Activated CD8-positive, alpha-beta T cell treated with anti-CD3 and anti-CD28 coated beads for 36 hours (primary cell): ENCODE results near the gene CLMN. TPM values are rescaled to one million over a fixed set of nuclear protein-coding genes. Genes with fewer than 3 reads are reported as not detected.

Source experiments
- ATAC-seq: fragments of 200-7000 bp; cut with Tn5 transposase; one replicate; pipeline ENCODE4 v1.10.0; 2021; ENCODE audit warnings: mild to moderate bottlenecking, moderate library complexity
- CTCF ChIA-PET: fragments of 350-600 bp; sonication (Branson Sonifier 250); formaldehyde crosslinking; loops from one replicate; lab custom pipeline; 2021; ENCODE audit warnings: antibody characterized with exemption; lab: Charles Lee
- POLR2A ChIA-PET: fragments of 350-600 bp; sonication (Branson Sonifier 250); formaldehyde crosslinking; loops from one replicate; lab custom pipeline; 2021; ENCODE audit warnings: antibody characterized with exemption; lab: Charles Lee
- DNase-seq: peaks from one replicate; pipeline ENCODE4 v3.0.0-alpha.2; 2020
- H3K27ac Mint-ChIP-seq: one replicate; pipeline ENCODE4 v1.8.0; 2021; ENCODE audit warnings: mild to moderate bottlenecking, mixed read lengths
- H3K27me3 Mint-ChIP-seq: one replicate; pipeline ENCODE4 v1.8.0; 2021; ENCODE audit warnings: mixed read lengths
- H3K36me3 Mint-ChIP-seq: one replicate; pipeline ENCODE4 v1.8.0; 2021; ENCODE audit warnings: low read depth, mixed read lengths
- H3K4me1 Mint-ChIP-seq: one replicate; pipeline ENCODE4 v1.8.0; 2021; ENCODE audit warnings: low read depth, mixed read lengths
- H3K4me3 Mint-ChIP-seq: one replicate; pipeline ENCODE4 v1.8.0; 2021; ENCODE audit warnings: mild to moderate bottlenecking, moderate library complexity, mixed read lengths
- H3K9me3 Mint-ChIP-seq: one replicate; pipeline ENCODE4 v1.8.0; 2021; ENCODE audit warnings: mixed read lengths
- intact Hi-C: fragments of 100-400 bp; cut with micrococcal nuclease; formaldehyde crosslinking; loops from one replicate; pipeline ENCODE4 v1.10.0; 2022
- total RNA-seq, 2 experiments: library from RNA; stranded (reverse); gene quantifications; one replicate each; pipeline ENCODE4 v1.2.3, GENCODE V29; 2021
- TF ChIP-seq, protein P1 (sequence below): fragments of 200-600 bp; IDR thresholded peaks from one replicate; pipeline ENCODE4 v1.8.0; 2022; ENCODE audit warnings: antibody characterized with exemption, mild to moderate bottlenecking

Gene CLMN
- total RNA-seq, 2 experiments from 2014 or later, result 0.31 to 0.59 TPM

DNA sequence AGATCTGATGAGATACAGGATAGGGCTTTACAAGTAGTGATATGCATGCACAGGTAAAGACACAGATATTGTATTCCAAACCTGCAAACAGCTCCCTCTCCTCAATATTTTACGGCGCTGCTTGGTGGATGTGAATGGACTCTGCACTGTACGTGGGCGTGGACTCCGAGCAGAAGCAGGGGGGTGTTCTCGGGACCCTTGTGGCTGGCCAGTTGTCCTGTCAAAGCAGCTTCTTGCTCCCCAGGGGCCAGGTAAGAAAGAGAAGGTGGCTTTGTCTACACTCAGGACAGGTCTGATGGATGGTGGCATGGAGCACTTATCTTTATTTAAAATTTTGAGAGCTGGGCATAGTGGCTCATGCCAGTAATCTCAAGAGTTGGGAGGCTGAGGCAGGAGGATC is 29.5 kb upstream of the CLMN start:
- Mint-ChIP-seq H3K27me3 (peaks cover 14% of the 10 kb centered on the region), H3K9me3 (peaks cover 3% of the 10 kb centered on the region), H3K36me3 (no peaks in the 10 kb centered on the region), H3K27ac (no peak overlapping the region), H3K4me1 (no peaks in the 10 kb centered on the region), H3K4me3 (no peak overlapping the region)
- intact Hi-C loops, result no loop called here
- no peak for ATAC-seq
- CTCF ChIA-PET, result interaction anchor here (2.0 kb wide), 1 partner anchor 12 kb away, joined by 7 read pairs; no protein-coding TSS in a partner anchor
- DNase-seq, result no peak
- TF ChIP-seq, protein P1, sequence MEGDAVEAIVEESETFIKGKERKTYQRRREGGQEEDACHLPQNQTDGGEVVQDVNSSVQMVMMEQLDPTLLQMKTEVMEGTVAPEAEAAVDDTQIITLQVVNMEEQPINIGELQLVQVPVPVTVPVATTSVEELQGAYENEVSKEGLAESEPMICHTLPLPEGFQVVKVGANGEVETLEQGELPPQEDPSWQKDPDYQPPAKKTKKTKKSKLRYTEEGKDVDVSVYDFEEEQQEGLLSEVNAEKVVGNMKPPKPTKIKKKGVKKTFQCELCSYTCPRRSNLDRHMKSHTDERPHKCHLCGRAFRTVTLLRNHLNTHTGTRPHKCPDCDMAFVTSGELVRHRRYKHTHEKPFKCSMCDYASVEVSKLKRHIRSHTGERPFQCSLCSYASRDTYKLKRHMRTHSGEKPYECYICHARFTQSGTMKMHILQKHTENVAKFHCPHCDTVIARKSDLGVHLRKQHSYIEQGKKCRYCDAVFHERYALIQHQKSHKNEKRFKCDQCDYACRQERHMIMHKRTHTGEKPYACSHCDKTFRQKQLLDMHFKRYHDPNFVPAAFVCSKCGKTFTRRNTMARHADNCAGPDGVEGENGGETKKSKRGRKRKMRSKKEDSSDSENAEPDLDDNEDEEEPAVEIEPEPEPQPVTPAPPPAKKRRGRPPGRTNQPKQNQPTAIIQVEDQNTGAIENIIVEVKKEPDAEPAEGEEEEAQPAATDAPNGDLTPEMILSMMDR, result no peak
- POLR2A ChIA-PET, result interaction anchor here (0.8 kb wide), 1 partner anchor 9 kb away, joined by 4 read pairs; no protein-coding TSS in a partner anchor

DNA sequence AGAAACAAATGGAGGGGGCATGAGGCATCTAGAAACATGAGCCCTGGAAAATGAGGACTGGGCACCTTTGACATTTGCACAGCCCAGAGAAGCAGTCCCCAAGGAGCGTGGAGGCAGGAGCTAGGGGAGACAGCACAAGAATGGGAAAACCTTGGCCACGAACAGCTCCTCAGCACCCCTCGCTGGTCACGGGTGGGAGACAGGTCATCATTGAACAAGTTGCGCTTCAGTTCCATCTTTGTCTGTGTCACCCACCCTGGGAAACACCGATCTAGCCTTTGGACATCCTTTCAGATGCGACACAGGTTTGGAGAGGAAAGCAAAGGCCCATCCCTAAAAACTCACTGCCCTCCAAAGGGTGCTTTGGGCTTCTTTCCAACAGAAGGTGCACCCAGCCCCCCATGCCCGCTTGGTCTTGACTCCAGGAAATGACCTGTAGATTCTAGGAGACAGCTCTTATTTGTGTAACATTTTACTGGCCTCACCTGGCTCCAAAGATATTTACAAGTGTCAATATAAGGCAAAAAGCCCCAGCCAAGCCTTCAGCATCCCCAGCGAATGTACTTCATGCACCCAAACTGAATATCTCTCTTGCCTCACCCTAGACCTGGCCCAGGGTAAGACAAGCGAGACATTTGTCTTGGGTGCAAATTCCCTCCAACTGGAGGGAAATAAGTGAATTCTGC is 28.8 kb upstream of the CLMN start:
- Mint-ChIP-seq H3K27ac (no peak overlapping the region), H3K4me1 (no peaks in the 10 kb centered on the region), H3K4me3 (no peak overlapping the region), H3K27me3 (peaks cover 13% of the 10 kb centered on the region), H3K36me3 (no peaks in the 10 kb centered on the region), H3K9me3 (no peaks in the 10 kb centered on the region)
- TF ChIP-seq, protein P1, result no peak
- ChIA-PET POLR2A (no interaction called here), CTCF (interaction anchor here (2.0 kb wide), 1 partner anchor 13 kb away, joined by 7 read pairs; no protein-coding TSS in a partner anchor)
- intact Hi-C loops, result no loop called here
- no peak for DNase-seq
- no peak for ATAC-seq

DNA sequence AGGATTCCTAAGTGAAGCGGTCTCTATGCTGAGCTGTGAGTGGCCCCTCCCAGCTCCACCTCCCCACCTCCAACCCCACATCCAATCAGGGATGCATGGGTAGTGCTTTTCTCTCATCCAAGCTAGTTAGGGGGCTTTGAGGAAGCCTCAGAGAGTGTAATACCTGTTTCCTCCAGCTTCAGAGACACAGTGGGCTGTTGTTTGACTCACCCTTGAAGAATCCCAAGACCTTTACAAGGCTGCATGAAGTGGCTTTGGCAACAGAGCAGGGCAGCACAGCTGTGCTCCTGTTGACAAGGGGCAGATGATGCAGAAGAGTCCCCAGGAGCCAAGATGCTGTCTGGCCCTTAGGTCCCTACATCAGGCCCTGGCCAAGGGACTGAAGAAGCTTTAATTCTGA is 27.1 kb upstream of the CLMN start:
- no peak overlapping the region for H3K4me3 Mint-ChIP-seq
- no peaks in the 10 kb centered on the region for H3K9me3 Mint-ChIP-seq
- ChIA-PET CTCF (no interaction called here), POLR2A (interaction anchor here (0.6 to 0.7 kb wide), 2 partner anchors 80 to 1102 kb away, joined by 3 read pairs; no protein-coding TSS in a partner anchor)
- ATAC-seq (no peak), DNase-seq (no peak)
- TF ChIP-seq, protein P1, result no peak
- intact Hi-C loops, result no loop called here
- H3K27me3 Mint-ChIP-seq, result peaks cover 13% of the 10 kb centered on the region
- no peaks in the 10 kb centered on the region for H3K36me3 Mint-ChIP-seq
- H3K4me1 Mint-ChIP-seq, result no peaks in the 10 kb centered on the region
- no peak overlapping the region for H3K27ac Mint-ChIP-seq

DNA sequence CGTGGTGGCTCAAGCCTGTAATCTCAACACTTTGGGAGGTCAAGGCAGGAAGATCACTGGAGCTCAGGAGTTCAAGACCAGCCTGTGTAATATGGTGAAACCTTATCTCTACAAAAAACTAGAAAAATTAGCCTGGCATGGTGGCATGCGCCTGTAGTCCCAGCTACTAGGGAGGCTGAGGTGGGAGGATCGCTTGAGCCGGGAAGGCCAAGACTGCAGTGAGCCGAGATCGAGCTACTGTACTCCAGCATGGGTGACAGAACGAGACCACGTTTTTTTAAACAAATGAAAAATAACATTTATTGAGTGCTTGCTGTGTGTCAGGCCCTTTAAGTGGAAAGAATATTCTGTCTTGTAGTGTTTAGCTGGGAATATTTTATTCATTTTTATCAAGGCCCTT is 26.6 kb upstream of the CLMN start:
- no peak overlapping the region for H3K27ac Mint-ChIP-seq
- no peak overlapping the region for H3K4me3 Mint-ChIP-seq
- peaks cover 16% of the 10 kb centered on the region for H3K27me3 Mint-ChIP-seq
- TF ChIP-seq, protein P1, result no peak
- no peaks in the 10 kb centered on the region for H3K9me3 Mint-ChIP-seq
- no peak for DNase-seq
- H3K36me3 Mint-ChIP-seq, result no peaks in the 10 kb centered on the region
- no peaks in the 10 kb centered on the region for H3K4me1 Mint-ChIP-seq
- ChIA-PET POLR2A (no interaction called here), CTCF (no interaction called here)
- intact Hi-C loops, result no loop called here
- ATAC-seq, result no peak

DNA sequence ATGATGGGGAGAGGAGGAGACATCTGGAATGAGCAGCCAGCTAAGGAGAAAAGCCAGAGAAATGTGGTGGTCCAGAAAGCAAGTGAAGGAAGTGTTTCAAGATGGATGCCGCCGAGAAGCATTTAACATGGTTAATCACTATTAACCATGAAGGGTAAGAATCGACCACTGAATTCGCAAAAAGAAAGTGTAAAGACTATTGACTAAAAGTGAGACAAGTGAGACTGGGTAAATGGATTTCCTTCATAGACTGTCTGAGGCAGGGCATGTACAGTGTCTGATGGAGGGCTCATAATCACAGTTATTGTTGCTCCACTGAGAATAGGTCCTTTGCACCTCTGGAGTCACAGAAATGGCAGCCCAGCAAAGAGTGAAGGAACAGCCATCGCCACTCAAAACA is 25.3 kb upstream of the CLMN start:
- Mint-ChIP-seq H3K27me3 (peaks cover 15% of the 10 kb centered on the region), H3K4me3 (no peak overlapping the region), H3K27ac (no peak overlapping the region), H3K36me3 (no peaks in the 10 kb centered on the region), H3K9me3 (no peaks in the 10 kb centered on the region), H3K4me1 (no peaks in the 10 kb centered on the region)
- ChIA-PET CTCF (no interaction called here), POLR2A (no interaction called here)
- intact Hi-C loops, result no loop called here
- DNase-seq, result no peak
- TF ChIP-seq, protein P1, result no peak
- no peak for ATAC-seq
